Middle frontal gyrus (tissue), 1 donor: Measurements from ENCODE around the gene CD47.

Experiments
- DNase-seq: peaks from one replicate; pipeline ENCODE4 v3.0.0-alpha.2; 2015; ENCODE audit warnings: low spot score; ENCODE audit errors: extremely low spot score

Gene CD47

DNA sequence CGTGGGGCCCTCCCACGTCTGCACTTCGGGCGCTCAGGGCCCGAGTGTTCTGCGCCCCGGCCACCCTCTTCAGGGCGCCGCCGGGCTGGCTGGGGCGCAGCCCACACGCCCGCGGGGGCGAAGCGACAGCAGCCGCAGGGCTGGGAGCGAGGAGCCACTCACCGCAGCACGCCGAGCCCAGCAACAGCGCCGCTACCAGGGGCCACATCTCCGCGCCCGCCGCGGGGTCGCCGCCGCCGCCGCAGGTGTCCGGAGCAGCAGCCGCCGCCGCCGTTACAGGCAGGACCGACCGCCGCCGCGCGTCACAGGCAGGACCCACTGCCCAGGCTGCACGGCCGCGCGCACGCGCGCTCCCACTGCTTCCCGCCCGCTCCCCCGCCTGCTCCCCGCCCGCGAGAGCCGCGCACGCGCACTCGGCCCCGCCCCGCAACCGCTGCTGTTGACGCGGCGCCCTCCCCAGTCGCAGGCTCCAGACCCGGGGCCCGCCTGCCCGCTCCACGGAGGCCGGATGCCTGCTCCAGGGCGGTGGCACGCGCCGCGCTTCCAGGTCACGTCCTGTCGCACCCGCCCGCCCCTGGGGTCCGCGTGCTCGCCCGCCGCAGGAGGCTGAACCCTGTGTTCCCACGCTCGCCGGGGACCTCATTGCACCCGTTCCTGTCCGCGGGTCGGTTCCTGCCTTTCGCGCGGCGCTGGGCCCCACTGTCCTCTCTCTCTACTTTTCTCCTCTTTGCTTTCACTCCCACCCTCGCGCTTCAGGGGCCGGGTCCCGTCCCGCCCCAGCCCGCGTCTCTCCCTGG is at the start of gene CD47:
Gene CD47 (minus strand): TSS at position 331 of the 797 bp plus-strand sequence. CDS start 123 bp downstream, at position 208.
- DNase-seq, result peak; percentile 82

DNA sequence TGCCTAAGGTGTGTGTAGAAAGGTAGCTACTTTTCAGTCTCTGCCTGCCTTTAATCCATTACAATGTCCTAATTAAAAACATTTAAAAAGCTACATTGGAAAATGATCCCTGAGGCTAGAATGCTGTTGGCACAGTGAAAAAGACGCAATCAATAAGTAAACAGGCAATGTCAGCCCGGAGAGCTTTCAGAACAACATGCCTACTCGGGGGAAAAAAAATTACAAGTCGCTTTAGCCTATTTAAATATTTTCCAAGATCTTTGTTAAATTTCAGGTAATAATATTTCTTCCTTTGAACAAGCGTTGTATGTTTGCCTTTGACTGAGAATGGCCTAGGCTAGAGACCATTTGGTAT is 46.6 kb upstream of the CD47 start:
- no peak for DNase-seq

DNA sequence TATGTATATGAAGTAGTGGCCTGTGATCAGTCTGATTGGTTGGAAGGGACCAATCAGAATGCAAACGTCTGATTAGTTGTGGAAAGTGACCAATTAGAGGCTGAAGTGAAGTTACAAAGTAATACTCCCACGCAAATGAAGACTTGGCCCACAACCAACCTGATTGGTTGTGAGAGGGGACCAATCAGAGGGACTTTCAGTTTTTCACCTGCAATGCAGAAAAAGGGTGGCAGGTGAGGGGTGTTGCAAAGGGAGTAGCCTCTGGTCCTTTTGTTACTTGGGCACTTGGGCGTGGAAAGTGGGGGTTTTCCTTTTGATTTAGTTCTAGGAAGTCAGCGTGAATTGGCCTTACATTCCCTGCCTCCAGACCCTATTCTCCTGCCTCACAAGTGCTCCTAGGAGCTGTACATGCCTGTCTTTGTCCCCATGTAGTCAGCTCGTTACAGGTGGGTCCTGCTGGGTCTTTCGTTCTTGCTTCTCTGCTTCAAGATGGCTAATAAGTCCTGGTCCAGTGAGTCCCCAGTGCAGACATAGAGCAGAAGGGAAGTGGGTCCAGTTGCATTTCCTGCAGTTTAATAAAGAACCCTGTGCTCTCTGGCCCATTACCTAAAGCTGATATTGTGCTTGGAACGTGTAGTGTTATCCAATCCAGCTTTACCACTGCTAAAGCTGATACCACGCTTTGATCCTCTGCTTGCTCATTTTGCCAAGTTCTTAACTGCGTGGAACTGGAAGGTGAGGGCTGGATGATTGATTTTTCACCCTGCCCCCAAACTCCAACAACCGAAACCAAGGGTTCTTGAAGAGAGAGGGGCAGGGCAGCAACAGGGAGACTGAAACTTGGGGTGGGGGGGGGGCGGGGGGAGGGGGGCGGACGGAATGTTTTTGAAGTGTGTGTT is 46.0 kb upstream of the CD47 start:
- no peak for DNase-seq

DNA sequence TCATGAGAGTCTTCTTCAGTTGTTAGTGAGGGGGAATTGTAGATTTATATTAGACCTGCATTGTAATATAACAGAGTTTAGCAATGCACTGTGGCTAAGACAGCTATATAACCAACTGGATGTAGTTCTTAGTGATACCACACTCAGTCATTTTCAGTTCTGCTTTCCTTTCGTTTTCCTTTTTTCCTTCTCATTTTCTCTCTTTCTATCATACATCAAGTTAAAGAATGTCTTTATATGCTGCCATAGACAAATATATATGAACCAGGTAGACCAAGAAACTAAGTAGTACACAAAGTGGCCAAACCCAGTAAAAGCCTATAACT is 43.7 kb upstream of the CD47 start:
- DNase-seq, result no peak

DNA sequence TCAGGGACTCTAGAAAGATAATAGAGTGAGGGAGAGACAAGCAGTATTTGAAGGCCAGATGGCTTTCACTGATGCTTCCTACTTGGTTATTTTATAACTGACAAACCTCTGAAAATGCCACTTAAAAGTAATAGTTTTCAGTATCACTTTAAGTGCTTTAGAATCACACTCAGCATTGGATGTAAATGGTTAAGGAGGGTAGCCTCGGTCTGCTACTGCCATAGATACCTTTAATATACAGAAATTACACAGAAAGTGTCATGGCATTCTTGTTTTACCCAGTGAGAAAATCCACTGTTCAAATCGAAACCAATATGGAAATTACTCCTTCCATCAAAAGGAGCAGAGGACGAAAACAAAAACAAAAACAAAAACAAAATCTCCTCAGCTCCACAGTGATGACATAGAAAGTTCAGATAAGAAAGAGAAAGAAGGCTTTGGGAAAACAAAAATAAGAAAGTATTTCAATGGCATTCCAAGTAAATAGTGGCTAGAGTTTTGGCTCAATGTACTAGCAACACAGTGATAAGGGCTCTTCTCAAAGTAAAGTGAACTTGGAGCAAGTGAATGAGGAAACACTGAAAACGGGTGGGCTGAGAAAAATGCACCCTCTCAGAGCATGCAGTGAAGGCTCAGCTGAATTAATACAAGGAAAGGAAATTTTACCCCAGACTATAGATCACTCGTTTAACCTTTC is 43.2 kb upstream of the CD47 start:
- DNase-seq, result no peak

DNA sequence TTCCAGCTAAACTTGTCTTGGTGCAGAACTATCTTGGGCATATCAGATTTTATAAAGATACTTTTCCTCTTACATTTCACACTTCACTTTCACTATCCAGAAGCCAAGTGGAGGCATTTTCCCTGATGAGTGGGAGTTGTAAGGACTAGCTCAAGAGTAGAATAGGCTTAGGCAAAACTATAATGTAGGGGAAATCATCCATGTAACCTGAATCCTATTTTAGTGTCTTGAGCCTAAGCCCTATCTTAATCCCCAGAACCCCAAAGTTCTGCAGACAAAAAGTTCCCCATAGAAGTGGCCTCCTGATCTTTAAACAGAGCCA is 42.2 kb upstream of the CD47 start:
- no peak for DNase-seq

DNA sequence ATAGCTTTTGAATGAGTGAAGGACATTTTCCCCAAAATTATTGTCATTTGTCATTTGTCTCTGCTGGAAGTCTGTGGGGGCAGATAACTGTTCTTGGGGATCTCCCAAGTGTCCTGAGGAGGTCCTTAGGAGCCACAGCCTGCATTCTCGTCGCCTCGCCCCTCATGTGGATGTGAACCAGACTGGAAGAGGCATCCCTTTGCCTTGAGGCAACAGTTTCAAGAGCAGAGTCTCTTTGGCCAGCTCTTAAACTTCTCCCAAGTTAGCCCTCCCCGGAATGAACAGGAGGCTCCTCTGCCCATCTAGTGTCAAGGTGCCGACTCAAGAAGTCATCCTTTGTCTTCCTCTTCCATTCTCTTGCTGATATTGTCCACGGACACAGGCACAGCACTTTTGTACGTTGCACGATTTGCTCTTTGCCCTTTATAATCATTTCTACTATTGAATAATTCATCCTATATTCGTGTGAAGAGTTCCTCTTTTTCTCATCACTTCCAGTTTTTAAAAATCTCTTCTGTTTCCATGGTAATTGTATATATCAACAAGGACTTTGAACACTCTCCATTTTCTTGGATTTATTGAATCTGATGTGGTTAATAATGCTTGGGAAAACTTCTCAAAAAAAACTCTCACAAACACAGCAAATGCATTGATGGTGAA is 40.8 kb upstream of the CD47 start:
- DNase-seq, result no peak

DNA sequence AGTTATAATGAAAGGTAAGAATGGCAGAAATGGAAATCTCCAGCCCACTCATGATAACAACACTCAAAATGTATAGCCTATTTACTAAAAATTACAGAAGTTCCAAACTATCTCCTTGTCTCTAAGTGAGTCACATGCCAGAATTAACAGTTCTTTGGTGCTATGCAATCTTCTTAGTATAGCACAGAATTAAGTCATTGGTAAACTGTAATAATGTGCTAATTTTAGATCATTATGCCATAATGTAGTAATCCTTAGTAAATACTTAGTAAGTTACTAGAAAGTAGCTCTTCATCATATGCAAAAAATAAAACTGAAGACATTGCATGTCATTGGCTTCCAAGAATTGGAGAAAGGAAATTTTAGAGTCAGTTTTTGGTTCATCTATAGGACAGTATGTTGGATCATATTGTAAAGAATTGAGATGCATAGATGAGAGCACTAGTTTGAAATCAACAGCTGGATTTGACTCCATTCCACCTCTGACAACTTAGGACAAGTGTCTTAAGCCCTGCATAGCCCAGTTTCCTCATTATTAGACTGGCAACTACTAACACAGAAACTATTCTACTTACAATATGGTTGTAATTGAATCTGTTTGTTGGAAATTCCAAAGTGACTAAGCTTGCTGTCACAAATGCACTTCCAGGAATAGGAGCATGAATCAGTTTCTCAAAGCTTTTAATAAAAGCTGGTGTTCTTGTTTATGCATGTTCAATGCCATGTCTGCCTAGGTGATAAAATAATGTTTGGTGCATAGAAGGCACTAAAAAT is 40.1 kb upstream of the CD47 start:
- DNase-seq, result no peak

DNA sequence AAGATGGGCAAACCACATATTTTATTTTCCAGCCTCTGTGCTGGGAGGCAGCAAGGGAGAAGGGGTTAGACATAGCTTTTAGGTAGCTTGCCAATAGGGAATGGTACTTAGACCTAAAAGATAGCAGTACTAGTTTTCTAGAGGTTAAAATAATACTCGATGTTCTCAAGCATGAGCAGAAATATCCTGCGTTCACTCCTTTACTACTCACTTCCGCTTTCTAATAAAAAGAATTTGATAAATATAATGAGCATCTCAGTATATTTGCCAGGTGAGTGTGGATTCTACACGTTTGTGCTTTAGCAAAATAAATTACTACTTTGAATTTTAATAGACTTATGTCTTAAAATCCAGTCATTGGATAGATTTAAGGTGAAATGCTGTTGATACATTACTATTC is 39.4 kb upstream of the CD47 start:
- no peak for DNase-seq

DNA sequence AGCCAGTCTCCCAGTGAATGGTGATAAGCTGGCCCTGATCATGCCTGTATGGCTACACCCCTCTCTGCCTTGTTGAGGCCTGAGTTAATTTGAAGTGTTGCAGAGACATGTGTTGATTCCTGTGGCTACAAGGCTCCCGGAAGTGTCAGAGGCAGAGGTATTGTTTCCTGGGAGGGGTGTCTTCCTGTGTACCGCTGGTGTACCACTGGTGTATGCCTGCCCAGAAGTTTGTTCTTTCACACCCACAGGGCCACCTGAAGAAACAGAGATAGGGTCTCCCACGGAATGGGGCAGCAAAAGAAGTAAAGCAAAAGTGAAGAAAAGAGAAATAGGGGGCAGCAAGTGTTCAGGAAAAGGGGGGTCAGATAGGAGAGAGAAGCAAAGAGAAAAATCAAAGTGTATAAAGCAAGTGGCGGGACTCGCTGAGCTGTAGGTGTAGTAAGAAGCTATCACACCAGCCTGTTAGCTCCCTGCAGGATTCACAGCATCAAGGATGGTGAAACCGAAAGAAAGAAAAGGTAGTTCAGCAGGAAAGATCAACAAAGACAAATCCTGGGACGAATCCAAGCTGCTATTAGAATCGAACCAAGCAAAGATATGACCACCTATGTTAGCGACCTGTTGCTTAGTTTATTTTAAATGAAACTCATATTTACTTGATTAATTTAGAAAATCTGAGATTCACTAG is 36.6 kb upstream of the CD47 start:
- no peak for DNase-seq

DNA sequence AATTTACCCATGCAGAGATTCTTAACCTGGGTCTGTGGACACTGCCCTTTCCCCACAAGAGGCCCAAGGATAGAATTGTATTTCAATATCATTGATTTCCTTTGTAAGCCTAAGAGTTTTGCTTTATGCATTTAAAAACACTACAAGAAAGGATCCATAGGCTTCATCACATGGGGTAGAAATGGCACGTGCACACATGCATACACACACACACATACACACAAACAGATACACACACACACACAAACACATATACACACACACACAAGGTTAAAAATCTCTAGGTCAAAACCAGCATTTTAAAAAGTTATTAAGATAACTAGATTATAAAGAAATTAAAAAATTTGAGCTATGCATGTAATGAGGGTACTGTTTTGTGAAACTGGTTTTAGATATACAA is 35.5 kb upstream of the CD47 start:
- DNase-seq, result no peak

DNA sequence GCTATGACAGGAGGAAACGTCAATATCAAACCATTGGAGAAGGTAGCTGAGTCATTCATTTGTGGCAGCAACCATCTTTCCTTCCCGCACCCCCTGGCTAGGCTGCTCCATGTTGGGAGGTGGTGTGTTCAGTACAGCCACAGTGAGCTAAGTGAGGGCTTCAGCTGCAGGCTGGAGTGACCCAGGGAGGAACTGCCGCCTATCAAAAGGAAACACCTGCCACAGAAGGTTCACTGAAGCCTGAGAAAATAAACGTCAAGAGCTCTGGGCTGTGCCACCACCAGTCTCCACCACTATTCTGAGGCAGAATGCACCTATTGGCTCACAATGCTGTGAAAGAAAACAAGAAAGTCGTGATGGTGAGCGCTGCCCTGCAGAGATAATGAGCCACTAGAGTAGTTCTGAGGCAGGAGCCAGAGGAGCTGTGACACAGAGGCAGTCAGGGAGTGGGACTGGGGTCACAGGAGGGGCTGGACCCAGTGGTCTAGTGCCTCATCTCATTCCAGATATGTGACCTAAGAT is 34.8 kb upstream of the CD47 start:
- DNase-seq, result no peak

DNA sequence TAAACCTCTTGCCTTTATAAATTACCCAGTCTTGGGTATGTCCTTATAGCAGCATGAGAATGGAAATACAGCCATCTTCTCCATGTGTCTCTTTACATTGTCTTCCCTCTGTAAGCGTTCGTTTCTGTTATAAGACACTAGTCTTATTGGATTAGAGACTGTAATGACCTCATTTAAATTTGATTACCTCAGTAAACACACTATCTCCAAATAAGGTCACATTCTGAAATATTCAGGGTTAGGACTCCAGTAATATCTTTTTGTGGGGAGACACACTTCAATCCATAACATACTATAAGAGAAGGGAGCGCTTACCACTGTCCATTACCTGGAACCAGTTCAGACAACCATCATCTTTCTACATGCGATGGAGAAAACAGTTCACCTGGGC is 34.3 kb upstream of the CD47 start:
- DNase-seq, result no peak

DNA sequence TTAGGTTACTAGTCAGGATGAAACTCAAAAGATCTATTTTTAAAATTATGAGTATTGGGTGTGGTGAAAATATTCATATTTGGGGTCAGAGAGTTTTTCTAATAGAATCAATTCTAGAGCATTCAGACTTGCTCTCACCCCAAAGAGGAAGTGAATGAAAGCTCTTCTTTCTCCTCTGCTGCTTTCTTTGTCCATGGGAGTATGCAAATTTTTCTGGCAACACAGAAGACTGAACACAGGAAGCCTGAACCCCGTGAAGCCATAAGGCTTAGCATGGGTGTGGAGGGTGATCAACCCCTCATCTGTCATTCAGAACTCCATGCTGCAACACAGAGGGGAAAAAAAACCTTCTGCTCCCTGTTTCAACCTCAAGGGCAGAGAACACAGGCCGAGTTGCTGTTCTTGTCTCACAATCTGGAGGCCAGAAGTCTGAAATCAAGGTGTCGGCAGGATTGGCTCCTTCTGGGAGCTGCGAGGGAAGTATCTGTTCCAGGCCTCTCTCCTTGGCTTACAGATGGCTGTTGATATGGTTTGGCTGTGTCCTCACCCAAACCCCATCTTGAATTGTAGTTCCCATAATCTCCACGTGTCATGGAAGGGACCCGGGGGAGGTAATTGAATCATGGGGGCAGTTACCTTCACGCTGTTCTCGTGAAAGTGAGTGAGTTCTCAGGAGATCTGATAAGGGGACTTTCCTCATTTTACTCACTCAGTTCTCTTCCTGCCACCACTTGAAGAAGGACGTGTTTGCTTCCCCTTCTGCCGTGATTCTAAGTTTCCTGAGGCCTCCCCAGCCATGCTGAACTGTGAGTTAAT is 33.7 kb upstream of the CD47 start:
- DNase-seq, result no peak

DNA sequence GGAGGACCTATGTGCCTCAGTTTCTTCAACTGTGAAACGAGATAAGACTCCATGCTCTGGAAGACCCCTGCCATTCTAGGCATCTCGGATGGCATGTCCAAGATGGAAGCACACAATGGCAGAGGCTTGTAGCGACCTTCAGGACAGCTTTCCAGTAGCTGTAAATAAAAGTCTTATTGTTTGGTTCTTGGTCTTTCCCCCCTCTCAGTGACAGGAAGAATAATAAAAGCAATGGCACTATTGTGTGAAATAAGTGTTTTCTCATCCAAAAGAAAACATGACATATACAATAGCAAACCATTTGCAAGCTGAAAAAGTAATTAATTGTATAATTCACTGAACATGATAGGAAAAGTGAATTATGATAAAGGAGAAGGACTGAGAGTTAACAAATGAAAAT is 32.5 kb upstream of the CD47 start:
- no peak for DNase-seq

DNA sequence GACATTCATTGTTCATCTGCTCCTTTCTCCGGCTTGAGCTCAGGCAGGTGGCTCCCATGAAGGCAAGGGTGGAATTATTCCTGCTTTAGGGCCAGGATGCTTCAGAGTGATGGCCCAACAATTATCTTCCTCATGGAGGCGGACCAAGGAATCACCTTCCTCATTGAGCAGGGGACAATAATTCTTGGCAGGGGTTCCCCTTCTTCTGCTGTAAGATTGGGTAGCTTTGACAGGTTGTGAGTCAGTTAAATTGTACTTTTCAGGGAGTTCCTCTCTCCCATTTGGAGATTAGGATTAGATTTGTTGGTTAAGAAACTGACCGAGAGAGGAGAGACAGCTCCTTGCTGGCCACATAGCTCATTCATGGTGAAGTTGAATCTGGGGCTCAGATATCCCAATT is 31.4 kb upstream of the CD47 start:
- no peak for DNase-seq

DNA sequence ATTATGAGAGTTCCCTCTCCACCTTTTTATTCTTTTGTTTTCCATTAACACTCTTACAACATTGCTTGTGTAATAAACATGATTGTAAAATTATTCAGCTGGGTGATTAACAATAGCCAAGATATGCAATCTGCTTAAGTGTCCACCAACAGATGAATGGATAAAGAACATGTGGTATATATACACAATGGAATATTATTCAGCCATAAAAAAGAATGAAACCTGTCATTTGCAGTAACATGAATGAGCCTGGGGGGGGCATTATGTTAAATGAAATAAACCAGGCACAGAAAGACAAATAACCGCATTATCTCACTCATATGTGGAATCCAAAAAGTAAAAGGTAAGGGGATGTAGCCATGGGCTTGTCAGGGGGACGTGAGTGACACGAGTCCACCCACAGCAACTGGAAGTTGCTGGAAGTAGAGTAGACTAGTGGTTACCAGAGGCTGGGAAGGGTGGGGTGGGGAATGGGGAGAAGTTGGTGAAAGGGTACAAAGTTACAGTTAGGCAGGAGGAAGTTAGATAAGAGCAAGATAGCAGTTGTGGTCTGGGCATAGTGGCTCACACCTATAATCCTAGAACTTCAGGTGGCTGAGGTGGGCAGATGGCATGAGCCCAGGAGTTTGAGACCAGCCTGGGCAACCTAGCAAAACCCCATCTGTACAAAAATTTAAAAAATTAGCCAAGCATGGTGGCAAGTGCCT is 28.7 kb upstream of the CD47 start:
- no peak for DNase-seq

DNA sequence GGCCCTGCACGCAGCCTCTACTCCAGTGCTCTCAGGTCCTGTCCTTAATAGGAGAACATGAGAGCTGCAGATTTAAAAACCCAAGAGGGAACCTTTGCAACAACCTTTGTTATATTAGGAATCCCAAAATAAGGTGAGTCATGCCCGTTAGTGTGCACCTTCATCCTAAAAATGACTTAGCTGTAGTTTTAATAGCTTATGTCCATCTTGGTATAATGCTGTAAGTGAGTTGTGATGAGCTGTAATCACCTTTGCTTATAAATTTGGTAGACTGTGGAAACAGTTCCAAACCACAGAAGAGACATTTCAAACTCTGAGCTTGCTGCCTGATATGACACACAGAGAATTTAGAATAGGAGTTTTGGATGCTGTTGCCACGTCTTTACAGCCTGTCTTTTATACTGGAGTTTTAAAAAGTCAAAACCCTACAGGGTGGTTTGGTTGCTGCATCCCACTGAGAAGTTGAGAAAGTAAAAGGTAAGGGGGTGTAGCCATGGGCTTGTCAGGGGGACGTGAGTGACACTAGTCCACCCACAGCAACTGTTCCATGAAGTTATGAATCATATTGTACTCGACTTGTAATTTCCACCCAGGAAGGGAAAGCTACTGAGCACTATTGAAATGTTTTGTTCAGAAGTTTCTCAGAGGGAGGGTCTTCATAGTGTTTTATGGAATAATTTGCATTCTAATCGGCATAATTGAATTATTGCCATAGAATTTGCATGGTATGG is 27.4 kb upstream of the CD47 start:
- no peak for DNase-seq
